Duodenal mucosa (tissue), 2 donors: Measurements from ENCODE around the gene LIPC.

Experiments used
- H3K27ac ChIP-seq: one replicate; pipeline ENCODE4 v1.7.0; 2013; ENCODE audit warnings: low read depth, low read length
- H3K27me3 ChIP-seq, 2 donors: one replicate each; pipeline ENCODE4 v1.7.0; 2013; ENCODE audit warnings: low read length in 2 of 2, control low read depth in 1 of 2; ENCODE audit not compliant: insufficient read depth in 2 of 2, control insufficient read depth in 1 of 2
- H3K36me3 ChIP-seq, 2 donors: one replicate each; pipeline ENCODE4 v1.7.0; 2013; ENCODE audit warnings: low read length in 2 of 2, control low read depth in 1 of 2; ENCODE audit not compliant: insufficient read depth in 2 of 2, control insufficient read depth in 1 of 2
- H3K4me1 ChIP-seq, 2 donors: one replicate each; pipeline ENCODE4 v1.7.0; 2013; ENCODE audit warnings: low read length in 2 of 2, control low read depth in 1 of 2; ENCODE audit not compliant: insufficient read depth in 2 of 2, control insufficient read depth in 1 of 2
- H3K4me3 ChIP-seq, 2 donors: one replicate each; pipeline ENCODE4 v1.7.0; 2013; ENCODE audit warnings: low read length in 2 of 2, low read depth in 1 of 2
- H3K9ac ChIP-seq, 2 donors: one replicate each; pipeline ENCODE4 v1.7.0; 2013; ENCODE audit warnings: low read length in 2 of 2, low read depth in 1 of 2
- H3K9me3 ChIP-seq, 2 donors: one replicate each; pipeline ENCODE4 v1.7.0; 2013; ENCODE audit warnings: low read length in 2 of 2, control low read depth in 1 of 2; ENCODE audit not compliant: control insufficient read depth in 1 of 2

The LIPC gene

GRCh38 chr15:58392141-58392540, 39.6 kb upstream of the LIPC start:
- Histone ChIP-seq H3K9me3 (no peaks in the 10 kb centered on the region), H3K36me3 (no peaks in the 10 kb centered on the region), H3K27me3 (no peaks in the 10 kb centered on the region), H3K27ac (no peak overlapping the region), H3K9ac (no peak overlapping the region), H3K4me3 (no peak overlapping the region), H3K4me1 (no peaks in the 10 kb centered on the region)

GRCh38 chr15:58392611-58393161, 39.1 kb upstream of the LIPC start:
- no peak overlapping the region for H3K27ac ChIP-seq
- H3K4me1 ChIP-seq = no peaks in the 10 kb centered on the region
- no peaks in the 10 kb centered on the region for H3K36me3 ChIP-seq
- no peak overlapping the region for H3K4me3 ChIP-seq
- H3K9me3 ChIP-seq = no peaks in the 10 kb centered on the region
- no peaks in the 10 kb centered on the region for H3K27me3 ChIP-seq
- H3K9ac ChIP-seq = no peak overlapping the region

- Histone ChIP-seq H3K36me3 (no peaks in the 10 kb centered on the region), H3K4me3 (no peak overlapping the region), H3K9ac (no peak overlapping the region), H3K27ac (no peak overlapping the region), H3K4me1 (no peaks in the 10 kb centered on the region), H3K9me3 (no peaks in the 10 kb centered on the region), H3K27me3 (no peaks in the 10 kb centered on the region)
Measured at GRCh38 chr15:58393241-58393662, 38.5 kb upstream of the LIPC start.

GRCh38 chr15:58396181-58396580, 35.6 kb upstream of the LIPC start:
- no peaks in the 10 kb centered on the region for H3K27me3 ChIP-seq
- H3K9me3 ChIP-seq = no peaks in the 10 kb centered on the region
- no peak overlapping the region for H3K4me3 ChIP-seq
- H3K36me3 ChIP-seq = no peaks in the 10 kb centered on the region
- H3K9ac ChIP-seq = no peak overlapping the region
- H3K4me1 ChIP-seq = no peaks in the 10 kb centered on the region
- H3K27ac ChIP-seq = no peak overlapping the region

- no peak overlapping the region for H3K9ac ChIP-seq
- peaks cover 5 to 10% of the 10 kb centered on the region in 2 donors for H3K4me1 ChIP-seq
Measured at GRCh38 chr15:58398071-58398470, 33.7 kb upstream of the LIPC start.

GRCh38 chr15:58398643-58399042, 33.1 kb upstream of the LIPC start:
- peaks cover 5 to 15% of the 10 kb centered on the region in 2 donors for H3K4me1 ChIP-seq
- no peaks in the 10 kb centered on the region for H3K9me3 ChIP-seq
- no peaks in the 10 kb centered on the region for H3K27me3 ChIP-seq
- H3K27ac ChIP-seq = no peak overlapping the region
- H3K9ac ChIP-seq = no peak overlapping the region
- H3K4me3 ChIP-seq = no peak overlapping the region
- H3K36me3 ChIP-seq = no peaks in the 10 kb centered on the region

More at GRCh38 chr15:58398071-58398470, 33.7 kb upstream of the LIPC start:
- H3K9me3 ChIP-seq = no peaks in the 10 kb centered on the region
- no peaks in the 10 kb centered on the region for H3K27me3 ChIP-seq
- no peaks in the 10 kb centered on the region for H3K36me3 ChIP-seq
- no peak overlapping the region for H3K4me3 ChIP-seq
- H3K27ac ChIP-seq = no peak overlapping the region

GRCh38 chr15:58399739-58400138, 32.1 kb upstream of the LIPC start:
- Histone ChIP-seq H3K27me3 (no peaks in the 10 kb centered on the region), H3K4me3 (no peak overlapping the region), H3K9ac (no peak overlapping the region), H3K36me3 (no peaks in the 10 kb centered on the region), H3K9me3 (no peaks in the 10 kb centered on the region), H3K27ac (no peak overlapping the region), H3K4me1 (peaks cover 5 to 15% of the 10 kb centered on the region in 2 donors)

- H3K4me3 ChIP-seq = no peak overlapping the region
- no peaks in the 10 kb centered on the region for H3K27me3 ChIP-seq
- no peaks in the 10 kb centered on the region for H3K36me3 ChIP-seq
- no peak overlapping the region for H3K27ac ChIP-seq
- peaks cover 5 to 15% of the 10 kb centered on the region in 2 donors for H3K4me1 ChIP-seq
- no peak overlapping the region for H3K9ac ChIP-seq
- H3K9me3 ChIP-seq = no peaks in the 10 kb centered on the region
Measured at GRCh38 chr15:58401276-58401675, 30.5 kb upstream of the LIPC start.

- no peak overlapping the region for H3K9ac ChIP-seq
- peaks cover 5 to 15% of the 10 kb centered on the region in 2 donors for H3K4me1 ChIP-seq
- no peaks in the 10 kb centered on the region for H3K9me3 ChIP-seq
- H3K36me3 ChIP-seq = no peaks in the 10 kb centered on the region
- no peak overlapping the region for H3K4me3 ChIP-seq
- H3K27ac ChIP-seq = no peak overlapping the region
- H3K27me3 ChIP-seq = no peaks in the 10 kb centered on the region
Measured at GRCh38 chr15:58401991-58402649, 29.7 kb upstream of the LIPC start.

- H3K27me3 ChIP-seq = no peaks in the 10 kb centered on the region
- H3K4me3 ChIP-seq = no peak overlapping the region
- H3K4me1 ChIP-seq = peaks cover 5 to 15% of the 10 kb centered on the region in 2 donors
- no peaks in the 10 kb centered on the region for H3K9me3 ChIP-seq
- H3K36me3 ChIP-seq = no peaks in the 10 kb centered on the region
- H3K9ac ChIP-seq = no peak overlapping the region
- no peak overlapping the region for H3K27ac ChIP-seq
Measured at GRCh38 chr15:58403581-58403980, 28.2 kb upstream of the LIPC start.
